GM21447 (cell line): ENCODE data around the gene SIRT5.
A peak's percentile ranks its signal among the peaks of the same experiment; 100 is the strongest.

ENCODE experiments used
- ATAC-seq: cut with Tn5 transposase; IDR thresholded peaks from one replicate; pipeline ENCODE4 v1.9.1; 2021; ENCODE audit not compliant: unreplicated experiment

SIRT5 gene

DNA sequence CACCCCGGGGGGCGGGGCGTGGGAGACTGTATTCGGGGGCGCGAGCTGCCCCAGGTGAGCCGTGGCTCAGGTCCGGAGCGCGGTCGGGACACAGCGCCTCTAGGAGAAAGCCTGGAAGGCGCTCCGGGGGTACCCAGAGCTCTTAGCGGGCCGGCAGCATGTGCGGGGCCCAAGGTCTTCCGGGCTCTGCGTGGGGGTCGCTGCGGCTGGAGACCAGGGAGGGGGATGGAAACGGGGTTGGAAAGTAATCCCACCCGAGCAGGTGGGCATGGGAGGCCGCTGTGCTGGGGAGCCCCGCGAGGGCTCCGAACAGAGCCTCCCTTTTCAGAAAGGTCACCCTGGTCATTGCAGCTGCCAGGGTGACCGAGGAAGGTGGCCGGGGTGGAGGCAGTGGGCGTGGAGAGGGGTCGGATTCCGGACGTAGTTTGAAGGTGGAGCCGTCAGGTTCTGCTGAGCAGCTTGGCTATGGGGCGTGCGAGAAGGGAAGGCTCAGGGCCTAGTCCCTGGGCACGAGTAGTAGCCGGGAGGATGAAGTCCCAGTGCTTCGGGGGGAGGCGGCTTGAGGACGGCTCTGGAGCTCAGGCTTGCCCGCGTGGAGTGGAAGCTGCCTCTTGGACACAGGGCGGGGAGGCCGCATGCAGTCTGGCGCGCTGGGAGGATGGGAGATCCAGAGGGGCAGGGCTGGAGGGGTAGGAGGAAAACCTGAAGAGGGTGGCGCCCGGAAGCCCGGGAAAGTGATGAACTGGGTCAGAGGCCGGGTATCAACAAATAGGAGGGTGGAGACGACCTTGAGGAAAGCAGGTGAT is at the start of gene SIRT5:
SIRT5 (plus strand) TSS at position 31 of the 806 bp plus-strand sequence. CDS start 9,510 bp downstream, outside the sequence.
- peak; percentile 74 for ATAC-seq

DNA sequence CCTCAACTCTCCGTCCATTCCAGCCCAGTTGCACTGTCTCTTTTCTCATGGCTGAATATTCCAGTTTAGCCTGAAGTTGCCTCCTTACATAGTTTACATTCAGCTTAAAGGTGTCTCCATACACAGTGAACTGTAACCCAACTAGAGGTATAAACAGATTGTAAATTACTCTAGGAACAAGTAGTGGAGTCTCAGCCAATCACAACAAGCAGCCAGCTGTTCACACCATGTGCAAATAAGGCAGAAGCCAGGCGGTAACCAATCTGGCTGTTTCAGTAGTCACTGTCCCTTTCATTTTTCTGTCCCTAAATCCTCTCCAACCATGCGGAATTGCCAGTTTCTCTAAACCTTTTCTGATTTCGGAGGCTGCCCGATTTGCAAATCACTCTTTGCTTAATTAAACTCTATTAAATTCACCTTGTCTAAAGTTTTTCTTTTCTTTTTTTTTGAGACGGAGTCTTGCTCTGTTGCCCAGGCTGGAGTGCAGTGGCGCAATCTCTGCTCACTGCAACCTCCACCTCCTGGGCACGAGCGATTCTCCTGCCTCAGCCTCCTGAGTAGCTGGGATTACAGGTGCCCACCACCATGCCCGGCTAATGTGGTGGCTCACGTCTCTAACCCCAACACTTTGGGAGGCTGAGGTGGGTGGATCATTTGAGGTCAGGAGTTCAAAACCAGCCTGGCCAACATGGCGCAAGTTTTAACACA is 49.4 kb upstream of the SIRT5 start:
- no peak for ATAC-seq

DNA sequence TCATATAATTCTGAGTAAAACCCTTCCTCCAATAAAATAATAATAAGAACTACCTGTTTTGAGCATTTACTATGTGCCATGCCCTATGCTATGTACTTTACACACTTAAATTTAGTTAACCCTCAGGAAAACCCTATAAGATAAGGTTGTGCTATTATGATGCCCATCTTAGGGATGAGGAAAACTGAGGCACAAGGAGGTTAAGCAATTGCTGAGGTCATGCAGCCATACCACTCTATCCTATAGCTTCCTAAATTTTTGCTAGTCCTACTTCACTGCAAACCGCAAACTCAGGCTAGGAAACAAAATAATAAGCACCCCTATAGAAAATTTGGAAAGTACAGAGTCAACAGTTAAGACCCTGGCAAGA is 48.1 kb upstream of the SIRT5 start:
- no peak for ATAC-seq

DNA sequence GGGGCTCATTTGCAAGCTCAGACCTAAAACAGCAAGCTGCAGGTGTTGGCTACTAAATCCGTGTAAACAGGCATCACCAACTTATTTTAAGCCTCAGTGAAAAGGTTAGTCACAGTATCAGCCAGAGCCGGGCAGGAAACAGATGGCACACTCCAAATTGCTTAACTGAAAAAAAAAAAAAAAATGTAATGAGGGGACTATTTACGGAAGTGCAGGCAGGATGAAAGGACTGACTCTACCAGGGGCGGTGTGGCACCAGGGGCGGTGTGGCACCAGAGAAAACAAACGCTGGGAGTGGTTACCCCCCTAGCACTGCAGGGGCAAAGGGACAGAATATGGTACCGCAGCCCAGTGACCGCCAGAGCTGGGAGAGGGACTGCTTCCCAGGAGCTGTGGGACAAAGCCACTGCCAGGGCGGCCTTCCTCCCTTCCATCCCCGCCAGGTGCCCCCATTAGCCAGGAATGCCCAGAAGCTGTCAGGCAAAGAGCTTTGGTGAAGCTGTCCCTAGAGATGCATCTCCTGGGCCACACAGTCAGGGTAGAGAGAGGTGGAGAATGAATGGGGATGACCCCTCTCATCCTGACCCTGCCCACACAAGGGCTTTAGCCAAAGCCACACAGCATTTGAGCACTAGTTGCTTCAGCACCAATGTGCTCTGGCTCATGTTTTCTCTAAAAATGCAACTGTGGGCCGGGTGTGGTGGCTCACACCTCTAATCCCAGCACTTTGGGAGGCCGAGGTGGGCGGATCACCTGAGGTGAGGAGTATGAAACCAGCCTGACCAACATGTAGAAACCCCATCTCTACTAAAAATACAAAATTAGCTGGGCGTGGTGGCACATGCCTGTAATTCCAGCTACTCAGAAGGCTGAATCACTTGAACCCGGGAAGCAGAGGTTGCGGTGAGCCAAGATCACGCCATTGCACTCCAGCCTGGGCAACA is 47.4 kb upstream of the SIRT5 start:
- ATAC-seq: peak; percentile 87

DNA sequence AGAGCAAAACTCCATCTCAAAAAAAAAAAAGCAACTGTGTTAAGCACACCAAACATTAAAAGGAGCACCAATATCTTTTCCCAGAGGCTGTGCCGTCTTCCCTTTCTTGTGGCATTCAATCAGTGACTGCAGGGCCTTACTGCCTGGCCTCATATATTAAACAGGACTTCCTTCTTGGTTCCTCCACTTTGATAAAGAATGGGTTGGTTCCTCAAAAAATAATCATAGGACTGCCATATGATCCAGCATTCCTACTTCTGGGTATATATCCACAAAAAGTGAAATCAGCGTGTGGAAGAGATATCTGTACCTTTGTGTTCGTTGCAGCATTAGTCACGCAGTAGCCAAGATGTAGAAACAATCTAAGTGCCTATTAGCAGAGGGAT is 46.7 kb upstream of the SIRT5 start:
- ATAC-seq: no peak

DNA sequence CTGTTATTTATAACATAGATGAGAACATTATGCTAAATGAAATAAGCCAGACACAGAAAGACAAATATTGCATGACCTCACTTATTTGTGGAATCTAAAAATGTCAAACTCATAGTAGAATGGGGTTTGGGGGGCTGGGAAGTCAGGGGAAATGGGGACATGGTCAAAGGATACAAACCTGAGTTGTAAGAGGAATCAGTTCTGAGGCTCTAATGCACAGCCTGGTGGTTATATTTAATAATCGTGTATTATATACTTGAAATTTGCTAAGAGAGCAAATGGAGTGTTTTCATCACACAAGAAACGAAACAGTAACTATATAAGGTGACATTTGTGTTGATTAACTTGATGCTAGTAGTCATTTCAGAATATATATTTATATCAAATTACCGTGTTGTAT is 46.2 kb upstream of the SIRT5 start:
- ATAC-seq: no peak

DNA sequence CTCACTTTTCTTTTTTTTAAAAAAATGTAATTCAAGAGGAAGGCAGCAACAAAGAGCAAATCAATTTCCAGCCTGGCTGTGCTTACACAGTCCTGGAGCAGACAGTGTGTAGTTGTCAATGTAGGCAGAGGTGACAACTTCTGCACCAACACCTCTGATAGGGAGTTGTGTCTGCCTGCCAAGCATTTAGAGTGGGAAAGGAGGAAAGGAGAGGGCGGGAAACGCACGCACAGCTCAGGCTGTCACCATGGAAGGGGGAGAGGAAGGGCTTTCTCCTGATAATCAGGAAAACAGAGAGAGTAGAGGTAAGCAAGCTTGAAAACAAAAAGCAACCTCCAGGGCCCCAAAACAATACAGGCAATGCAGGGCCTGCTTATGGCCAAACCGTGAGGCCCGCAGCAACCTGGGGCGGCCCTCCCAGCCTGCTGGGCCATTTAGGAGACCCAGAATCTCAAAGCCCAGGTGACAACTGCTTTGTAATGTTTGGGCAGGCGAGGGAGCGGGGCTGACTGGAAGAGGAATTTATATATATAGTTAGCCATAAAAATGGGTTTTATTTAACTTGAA is 45.5 kb upstream of the SIRT5 start:
- ATAC-seq: no peak

DNA sequence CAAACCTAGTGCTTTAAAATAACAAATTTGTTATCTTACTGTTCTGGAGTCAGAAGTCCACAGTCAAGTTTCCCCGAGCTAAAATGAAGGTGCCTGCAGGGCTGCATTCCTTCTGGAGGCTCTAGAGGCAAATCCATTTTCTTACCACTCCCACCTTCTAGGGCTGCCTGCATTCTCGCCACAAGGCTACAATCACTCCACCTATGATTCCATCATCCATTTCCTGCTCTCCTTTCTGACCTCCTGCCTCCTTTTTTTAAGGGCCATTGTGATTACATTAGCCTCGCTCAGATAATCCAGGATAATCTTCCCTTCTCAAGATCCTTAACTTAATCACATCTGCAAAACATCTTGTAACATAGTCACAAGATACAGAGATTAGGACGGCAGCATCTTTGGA is 42.4 kb upstream of the SIRT5 start:
- no peak for ATAC-seq

DNA sequence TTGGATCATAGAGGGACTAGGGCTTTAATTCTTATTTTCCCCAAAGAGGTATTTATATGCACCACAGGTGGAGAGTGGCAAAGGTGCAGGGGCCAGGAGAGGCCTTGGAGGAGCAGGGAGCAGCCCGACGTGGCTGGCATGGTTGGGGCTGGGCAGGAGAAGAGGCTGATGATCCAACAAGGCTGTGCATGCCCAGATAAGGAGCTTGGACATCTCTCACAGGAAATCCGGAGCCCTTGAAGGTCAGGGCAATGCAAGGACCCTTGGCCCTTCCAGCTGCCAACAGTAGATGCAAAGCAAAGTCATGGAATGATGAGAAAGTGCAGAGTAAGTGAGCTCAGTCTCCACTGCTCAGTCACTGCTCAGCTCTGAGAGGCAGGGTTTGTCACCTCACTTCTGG is 39.9 kb upstream of the SIRT5 start:
- no peak for ATAC-seq

DNA sequence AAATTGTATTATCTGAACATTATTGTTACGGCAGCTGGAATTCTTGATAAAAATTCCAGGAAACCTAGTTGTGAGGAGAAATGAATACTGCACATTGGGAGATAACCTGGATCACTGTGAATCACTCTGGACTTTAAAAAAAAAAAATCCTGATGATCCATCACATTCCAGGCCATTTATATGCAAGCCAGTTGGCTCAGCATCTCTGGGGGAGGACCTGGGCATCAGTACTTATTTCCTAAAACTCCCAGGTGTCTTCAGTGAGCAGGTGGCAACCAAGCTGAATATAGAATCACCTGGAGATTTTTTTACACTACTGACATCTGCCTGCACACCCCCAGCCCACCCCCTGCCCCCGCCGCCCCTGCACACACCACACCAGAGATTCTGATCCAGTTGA is 39.1 kb upstream of the SIRT5 start:
- no peak for ATAC-seq

DNA sequence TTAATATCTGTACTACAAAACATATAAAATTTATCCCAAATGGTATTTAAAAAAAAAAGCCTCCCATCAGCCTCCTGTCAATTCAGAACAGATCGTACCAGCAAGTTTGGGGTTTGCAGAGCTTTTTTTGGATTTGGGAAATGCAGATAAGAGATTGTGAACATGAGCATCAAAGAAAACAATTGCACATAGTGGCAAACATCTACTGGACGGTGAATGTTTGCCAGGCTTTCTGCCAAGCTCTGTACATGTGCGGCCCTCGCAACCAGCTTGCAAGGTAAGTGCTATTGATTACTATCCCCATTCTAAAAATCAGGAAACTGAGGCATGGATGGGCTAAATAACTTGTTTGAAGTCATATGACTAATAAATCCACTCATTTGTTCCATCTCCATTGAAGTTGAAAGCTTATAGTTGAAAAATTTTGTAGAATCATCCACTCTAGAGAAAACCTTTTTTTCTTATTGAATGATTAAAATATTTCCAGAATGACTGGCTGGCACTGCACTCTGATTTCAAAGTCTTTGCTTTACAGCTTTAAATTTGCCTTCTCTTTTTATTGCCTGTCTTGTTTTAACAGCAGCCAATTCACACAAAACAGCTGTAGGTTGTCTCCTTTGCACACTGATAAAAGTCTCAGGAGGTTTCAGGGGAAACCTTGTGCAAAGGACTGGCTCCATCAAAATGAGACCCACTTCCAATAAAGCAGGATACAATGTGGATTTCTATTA is 37.4 kb upstream of the SIRT5 start:
- ATAC-seq: no peak

DNA sequence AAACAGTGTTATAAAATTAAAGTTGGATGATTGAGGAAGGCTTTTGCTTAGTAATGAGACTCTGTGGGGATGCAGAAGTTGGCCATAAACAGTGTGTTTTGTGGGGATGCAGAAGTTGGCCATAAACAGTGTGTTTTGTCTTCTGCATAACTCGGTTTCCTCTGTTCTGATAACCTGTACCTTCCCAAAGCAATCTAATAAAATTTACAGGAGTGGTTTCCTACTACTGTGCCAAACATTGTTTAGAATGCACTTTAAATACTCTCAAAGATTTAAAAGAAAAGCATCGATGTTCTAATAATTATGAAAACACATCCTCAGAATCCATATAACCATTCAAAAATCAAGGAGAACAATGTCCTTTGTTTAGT is 36.9 kb upstream of the SIRT5 start:
- ATAC-seq: no peak

DNA sequence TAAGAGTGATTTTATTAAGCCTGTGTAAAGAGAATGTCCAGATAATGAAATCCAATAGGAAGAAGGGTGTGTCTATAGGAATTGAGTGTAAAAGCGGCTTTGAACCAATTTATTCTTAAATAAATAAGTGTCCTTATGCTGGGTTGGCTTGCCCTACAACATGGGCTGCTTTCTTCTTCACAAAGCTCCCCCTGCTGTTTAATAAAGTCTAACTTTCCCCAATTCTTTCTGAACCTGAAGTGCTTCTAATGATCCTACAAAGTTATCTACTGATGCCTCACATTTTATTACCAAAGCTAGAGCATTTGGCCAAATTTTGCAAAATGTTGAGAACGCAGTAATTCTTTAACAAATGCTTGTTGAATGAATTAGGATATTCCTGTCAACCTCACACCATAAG is 36.3 kb upstream of the SIRT5 start:
- ATAC-seq: no peak

DNA sequence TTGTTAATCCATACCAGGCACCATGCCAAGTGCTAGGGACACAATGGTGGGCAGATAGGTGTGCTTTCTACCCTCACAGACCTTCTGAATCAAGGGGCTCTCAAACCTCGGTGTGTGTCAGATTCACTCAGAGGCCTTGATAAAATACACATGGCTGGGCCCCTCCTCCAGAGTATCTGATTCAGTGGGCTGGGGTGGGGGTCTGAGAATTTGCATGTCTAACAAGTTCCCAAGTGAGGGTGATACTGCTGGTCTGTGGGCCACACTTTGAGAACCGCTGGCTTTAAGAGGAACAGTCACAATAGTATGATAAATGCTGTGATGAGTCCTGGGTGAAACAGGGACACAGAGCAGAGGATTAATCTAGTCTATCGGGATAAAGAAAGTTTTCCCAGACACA is 35.8 kb upstream of the SIRT5 start:
- no peak for ATAC-seq

DNA sequence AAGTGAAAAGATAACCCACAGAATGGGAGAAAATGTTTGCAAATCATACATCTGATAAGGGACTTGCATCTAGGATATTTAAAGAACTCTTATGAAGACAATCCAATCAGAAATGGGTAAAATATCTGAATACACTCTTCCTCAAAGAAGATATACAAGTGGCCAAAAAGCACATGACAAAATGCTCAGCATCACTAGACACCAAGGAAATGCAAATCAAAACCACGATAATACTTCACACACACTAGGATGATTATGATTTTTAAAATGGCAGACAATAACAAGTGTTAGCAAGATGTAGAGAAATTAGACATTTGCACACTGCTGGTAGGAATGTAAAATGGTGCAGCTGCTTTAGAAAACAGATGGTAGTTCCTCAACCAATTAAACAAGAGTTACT is 34.8 kb upstream of the SIRT5 start:
- no peak for ATAC-seq

DNA sequence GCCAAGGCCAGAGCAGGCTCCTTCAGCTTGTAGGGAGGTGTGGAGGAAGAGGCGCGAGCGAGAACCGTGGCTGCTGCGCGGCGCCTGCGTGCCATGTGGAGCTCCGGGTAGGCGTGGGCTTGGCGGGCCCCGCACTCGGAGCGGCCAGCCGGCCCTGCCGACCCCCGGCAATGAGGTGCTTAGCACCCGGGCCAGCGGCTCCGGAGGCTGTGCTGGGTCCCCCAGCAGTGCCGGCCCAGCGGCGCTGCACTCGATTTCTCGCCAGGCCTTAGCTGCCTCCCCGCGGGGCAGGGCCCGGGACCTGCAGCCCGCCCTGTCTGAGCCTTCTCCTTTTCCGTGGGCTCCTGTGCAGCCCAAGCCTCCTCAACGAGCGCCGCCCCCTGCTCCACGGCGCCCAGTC is 32.9 kb upstream of the SIRT5 start:
- ATAC-seq: no peak

DNA sequence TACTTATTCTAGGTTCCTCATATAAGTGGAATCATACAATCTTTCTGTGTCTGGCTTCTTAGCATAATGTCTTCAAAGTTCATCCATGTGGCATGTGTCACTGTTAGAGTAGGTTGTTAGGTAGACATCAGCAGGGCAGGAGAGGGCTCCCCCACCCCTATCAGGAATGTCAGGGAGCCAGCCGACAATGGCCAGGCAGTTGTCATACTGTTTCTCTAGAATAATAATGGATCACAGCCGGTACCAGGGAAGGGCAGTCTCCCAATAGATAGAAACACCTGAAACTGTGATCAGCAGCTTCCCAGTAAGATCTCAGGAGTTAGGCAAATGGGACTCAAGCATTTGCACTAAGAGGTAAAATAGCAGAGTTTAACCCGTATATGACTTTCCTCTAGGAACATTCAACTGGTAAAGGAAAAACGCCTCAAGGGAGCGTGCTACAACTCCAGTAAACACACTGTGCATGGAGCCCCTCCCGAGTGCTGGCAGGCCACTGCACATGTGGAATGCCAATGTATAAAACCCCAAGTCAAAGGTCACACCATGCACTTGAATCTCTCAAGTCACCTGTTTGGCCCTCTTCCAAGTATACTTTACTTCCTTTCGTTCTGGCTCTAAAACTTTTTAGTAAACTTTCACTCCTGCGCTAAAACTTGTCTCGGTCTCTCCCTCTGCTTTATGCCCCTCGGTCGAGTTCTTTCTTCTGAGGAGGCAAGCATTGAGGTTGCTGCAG is 29.8 kb upstream of the SIRT5 start:
- no peak for ATAC-seq

DNA sequence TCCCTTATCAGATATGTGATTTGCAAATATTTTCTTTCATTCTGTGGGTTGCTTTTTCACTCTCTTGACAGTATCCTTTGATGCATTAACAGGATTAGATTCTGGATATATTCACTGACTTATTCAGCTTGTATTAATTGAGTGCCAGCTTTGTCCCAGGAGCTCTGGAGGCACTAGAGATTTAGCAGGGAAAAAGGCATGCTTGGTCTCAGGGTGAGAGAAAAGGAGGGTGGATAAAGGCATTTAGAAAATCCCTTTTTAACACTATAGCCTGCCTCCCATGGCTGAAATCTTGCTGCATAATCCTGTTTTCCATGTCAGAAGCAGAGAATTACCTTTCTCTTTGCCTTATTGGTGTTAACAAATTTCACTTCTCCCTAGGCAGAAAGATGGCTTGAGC is 28.5 kb upstream of the SIRT5 start:
- ATAC-seq: no peak

DNA sequence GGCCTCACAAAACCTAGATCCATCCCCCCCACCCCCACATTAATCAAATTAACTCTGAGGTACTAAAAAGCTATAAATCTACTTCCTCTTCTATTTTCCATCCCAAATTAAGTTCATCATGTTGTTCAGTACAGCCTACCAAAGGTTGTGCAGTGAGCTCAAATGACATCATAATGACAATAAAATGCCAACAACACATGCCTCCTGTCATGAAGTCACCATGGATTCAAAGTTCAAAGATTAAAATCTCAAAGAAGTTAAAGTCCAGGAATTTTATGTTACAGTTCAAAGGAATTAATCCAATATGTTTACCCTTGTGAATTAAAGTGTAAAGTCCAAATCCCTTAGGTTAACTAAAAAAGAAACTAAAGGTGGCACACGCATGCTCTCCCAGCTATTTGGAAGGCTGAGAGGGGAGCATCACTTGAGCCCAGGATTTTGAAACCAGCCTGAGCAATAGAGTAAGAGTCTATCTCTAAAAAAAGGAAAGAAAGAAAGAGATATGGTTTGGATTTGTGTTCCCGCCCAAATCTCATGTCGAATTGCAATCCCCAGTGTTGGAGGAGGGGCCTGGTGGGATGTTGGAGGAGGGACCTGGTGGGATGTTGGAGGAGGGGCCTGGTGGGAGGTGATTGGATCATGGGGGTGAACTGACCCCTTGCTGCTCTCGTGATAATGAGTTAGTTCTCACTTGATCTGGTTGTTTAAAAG is 25.7 kb upstream of the SIRT5 start:
- ATAC-seq: no peak
